Measurements from ENCODE around the gene CRB3. TPM values are rescaled to one million over a fixed set of nuclear protein-coding genes. Genes with fewer than 3 reads are reported as not detected.

CRB3 gene
- total and polyA plus RNA-seq, 2 of the 4 experiments (the other 2 are of a cell fraction) = not detected

DNA sequence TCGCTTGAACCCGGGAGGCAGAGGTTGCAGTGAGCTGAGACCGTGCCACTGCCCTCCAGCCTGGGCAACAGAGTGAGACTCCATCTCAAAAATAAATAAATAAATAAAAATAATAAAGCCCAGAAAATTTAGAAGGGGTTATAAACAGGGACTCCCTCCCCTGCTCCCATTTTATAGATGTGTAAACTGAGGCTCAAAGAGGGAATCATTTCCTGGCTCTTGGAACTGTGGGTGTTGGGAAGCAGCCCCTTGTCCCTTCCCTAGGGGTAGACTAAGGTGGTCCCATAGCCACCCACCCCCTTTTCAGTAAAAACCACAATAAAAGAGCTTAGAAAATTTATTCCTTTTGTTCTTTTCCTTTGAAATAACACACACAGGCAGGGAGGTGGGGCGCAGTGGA, 24.3 kb upstream of the CRB3 start:
- intact Hi-C loops (cut with micrococcal nuclease) = no loop called here
- H2BK5ac ChIP-seq (ENCODE audit: low read depth, low read length, poor library complexity, severe bottlenecking) = no peak overlapping the region
- H3K18ac ChIP-seq (ENCODE audit: low read depth, low read length) = no peak overlapping the region
- ChIA-PET POLR2A (ENCODE audit: unreplicated experiment) (no interaction called here), CTCF (no interaction called here)
- H2BK120ac ChIP-seq (ENCODE audit: low read depth, low read length) = no peak overlapping the region
- no peak overlapping the region for H3K4me2 ChIP-seq (ENCODE audit: low read depth, low read length)
- no peak overlapping the region for H3K9ac ChIP-seq (ENCODE audit: low read depth, low read length)
- no peaks in the 10 kb centered on the region for H3K36me3 ChIP-seq (ENCODE audit: control insufficient read depth, insufficient read depth, low read length)
- in situ Hi-C loops (cut with MboI; ENCODE audit: low sequenced_read_pairs) = no loop called here
- no peaks in the 10 kb centered on the region for H3K27me3 ChIP-seq (ENCODE audit: control insufficient read depth, insufficient read depth, low read length)
- whole genome bisulfite sequencing, 2 experiments (ENCODE audit: extremely low coverage in 2 of 2, insufficient read length in 1 of 2) = no CpG with 5 or more reads among the region's 4 CpGs
- no peaks in the 10 kb centered on the region for H3K9me3 ChIP-seq (ENCODE audit: control insufficient read depth, insufficient read depth, low read length)
- no peak for TF ChIP-seq CEBPB (IDR thresholded peaks at IDR 0.05; ENCODE audit: low read depth, low read length)
- no peak for TF ChIP-seq RFX5 (IDR thresholded peaks at IDR 0.05; ENCODE audit: low read depth, low read length)
- no peak overlapping the region for H4K5ac ChIP-seq (ENCODE audit: low read depth, low read length)
- no peak overlapping the region for H3K27ac ChIP-seq (ENCODE audit: insufficient read depth, low read length)
- no peak overlapping the region for H2AK9ac ChIP-seq (replicated peaks; ENCODE audit: low read depth, low read length, poor library complexity)
- DNase-seq = no peak
- H4K20me1 ChIP-seq (ENCODE audit: insufficient read depth, low read length) = no peaks in the 10 kb centered on the region
- H3K4me1 ChIP-seq (ENCODE audit: control insufficient read depth, insufficient read depth, low read length) = no peaks in the 10 kb centered on the region
- no peak overlapping the region for H2AFZ ChIP-seq (replicated peaks; ENCODE audit: low read length, poor library complexity)
- no peak overlapping the region for H4K91ac ChIP-seq (ENCODE audit: insufficient read depth, low read depth, low read length)
- no peak overlapping the region for H3K4ac ChIP-seq (ENCODE audit: low read depth, low read length)
- no peak overlapping the region for H3K14ac ChIP-seq (replicated peaks; ENCODE audit: low read depth, low read length)
- H4K8ac ChIP-seq (ENCODE audit: low read depth in 2 of 2, low read length in 2 of 2) = no peak overlapping the region
- dilution Hi-C loops (cut with HindIII; ENCODE audit: low sequenced_read_pairs, unreplicated experiment) = no loop called here
- no peak overlapping the region for H3K23ac ChIP-seq (ENCODE audit: low read depth, low read length)
- BruUV-seq (replicated peaks) = no TSS peak
- no peak overlapping the region for H3K4me3 ChIP-seq (ENCODE audit: insufficient read depth, low read depth, low read length)
- H2BK15ac ChIP-seq (ENCODE audit: low read depth, low read length) = no peak overlapping the region
- no peak overlapping the region for H3K56ac ChIP-seq (ENCODE audit: extremely low read depth, insufficient read depth, low read length)
- H3K9me1 ChIP-seq (ENCODE audit: insufficient read depth, low read length) = no peaks in the 10 kb centered on the region
- no peak for ATAC-seq (ENCODE audit: low read depth)
- H2AK5ac ChIP-seq (ENCODE audit: low read depth, low read length) = no peak overlapping the region
- H3K79me1 ChIP-seq (ENCODE audit: low read depth in 1 of 2, low read length in 2 of 2) = no peaks in the 10 kb centered on the region
- H2BK20ac ChIP-seq (ENCODE audit: low read depth, low read length) = no peak overlapping the region
